Testis (tissue), 2 donors: ENCODE measurements around the gene ADAMTS19.

Experiments used
- CTCF ChIP-seq, 3 experiments: fragments of 450-650 bp in 2 of 3; fragments of 200-600 bp in 1 of 3; sonication (generic) in 1 of 3; IDR thresholded peaks; one replicate each; pipeline ENCODE4 v1.5.1; 2016 to 2019; ENCODE audit warnings: antibody characterized with exemption in 3 of 3, mild to moderate bottlenecking in 2 of 3, moderate library complexity in 1 of 3
- POLR2A ChIP-seq: fragments of 450-650 bp; IDR thresholded peaks from one replicate; pipeline ENCODE4 v1.6.1; 2017; ENCODE audit warnings: antibody characterized with exemption, mild to moderate bottlenecking, moderate library complexity

GRCh38 chr5:129447968-129448367, 12.1 kb upstream of the ADAMTS19 start:
- TF ChIP-seq POLR2A (no peak), CTCF (IDR thresholded peaks at IDR 0.05) (no peak)
